ENCODE measurements around the gene HSPBP1. TPM values are rescaled to one million over a fixed set of nuclear protein-coding genes. Genes with fewer than 3 reads are reported as not detected.

HSPBP1 gene
- total RNA-seq, 1 experiment from 2014 or later = 63.0 TPM

DNA sequence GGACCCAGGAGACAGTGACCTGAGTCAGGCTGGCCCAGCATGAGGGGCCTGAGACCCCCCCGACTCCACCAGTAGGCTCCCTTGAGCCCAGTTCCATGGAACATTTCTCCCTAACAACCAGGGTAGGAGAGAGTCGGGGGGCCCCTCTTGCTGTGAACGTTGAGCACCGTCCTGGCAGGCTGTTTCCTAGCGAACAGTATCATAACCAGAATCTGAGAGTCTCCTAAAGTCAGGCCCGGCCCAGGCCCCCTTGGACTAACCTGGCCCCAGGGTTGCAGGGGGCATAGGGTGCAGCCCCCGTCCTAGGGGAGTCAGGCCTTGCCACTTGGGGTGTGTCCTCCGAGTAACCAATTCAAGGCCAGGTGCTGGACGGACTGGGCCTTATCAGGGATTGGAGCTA is 31.5 kb upstream of the HSPBP1 start (continued):
- TF ChIP-seq ZBTB33 (IDR thresholded peaks at IDR 0.05; ENCODE audit: extremely low read depth, insufficient replicate concordance, low read length) = no peak

- RAD21 ChIA-PET (ENCODE audit: low non-redundant PET in 1 of 2, low total read pairs in 2 of 2, uncharacterized antibody in 2 of 2, unreplicated experiment in 2 of 2) = no interaction called here
- H3K79me2 ChIP-seq (ENCODE audit: insufficient read depth, low read length) = no peaks in the 10 kb centered on the region
- no peak overlapping the region for H3K27ac ChIP-seq (ENCODE audit: low read depth, low read length)
- CTCF ChIA-PET = no interaction called here
- no TSS peak for BruUV-seq (replicated peaks)
- H3K4me1 ChIP-seq (ENCODE audit: control insufficient read depth in 1 of 2, insufficient read depth in 2 of 2, low read length in 2 of 2) = no peaks in the 10 kb centered on the region
- no peak overlapping the region for H3K9ac ChIP-seq (ENCODE audit: low read length)
- no peak overlapping the region for H2AFZ ChIP-seq (ENCODE audit: low read depth, low read length, poor library complexity, severe bottlenecking)
- ATAC-seq (no peak), DNase-seq (ENCODE audit: low read depth, low spot score) (no peak)
- no peaks in the 10 kb centered on the region for H4K20me1 ChIP-seq (ENCODE audit: insufficient read depth)
- no peaks in the 10 kb centered on the region for H3K9me2 ChIP-seq (ENCODE audit: insufficient read depth)
- H3K4me2 ChIP-seq (ENCODE audit: low read length) = no peak overlapping the region
- H3K4me3 ChIP-seq (replicated peaks in 1 of 2; ENCODE audit: low read depth in 1 of 2, low read length in 2 of 2) = no peak overlapping the region
- POLR2A ChIA-PET = no interaction called here
- intact Hi-C loops (cut with micrococcal nuclease) = no loop called here
- peaks cover 5 to 8% of the 10 kb centered on the region in 2 experiments; a peak in 3 of 4 replicates for H3K36me3 ChIP-seq (ENCODE audit: control insufficient read depth in 1 of 2, insufficient read depth in 2 of 2, low read length in 2 of 2)
- H3K9me3 ChIP-seq (ENCODE audit: control insufficient read depth in 1 of 2, insufficient read depth in 1 of 2, low read depth in 1 of 2, low read length in 2 of 2) = no peaks in the 10 kb centered on the region
- no peaks in the 10 kb centered on the region for H3K27me3 ChIP-seq (ENCODE audit: insufficient read depth, low read length)
- no peak for TF ChIP-seq SIN3A (IDR thresholded peaks at IDR 0.05; ENCODE audit: low read depth)
- TF ChIP-seq JUND (IDR thresholded peaks at IDR 0.05) = no peak
- TF ChIP-seq RAD21 (IDR thresholded peaks at IDR 0.05; ENCODE audit: low read depth) = no peak
- TF ChIP-seq SRF (IDR thresholded peaks at IDR 0.05; ENCODE audit: low read depth) = no peak
- TF ChIP-seq EZH2 (IDR thresholded peaks at IDR 0.05) = no peak
- TF ChIP-seq, protein P1, sequence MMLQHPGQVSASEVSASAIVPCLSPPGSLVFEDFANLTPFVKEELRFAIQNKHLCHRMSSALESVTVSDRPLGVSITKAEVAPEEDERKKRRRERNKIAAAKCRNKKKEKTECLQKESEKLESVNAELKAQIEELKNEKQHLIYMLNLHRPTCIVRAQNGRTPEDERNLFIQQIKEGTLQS (IDR thresholded peaks at IDR 0.05) = no peak
- TF ChIP-seq EGR1 (IDR thresholded peaks at IDR 0.05; ENCODE audit: low read depth) = no peak
- no peak for TF ChIP-seq ZFX (IDR thresholded peaks at IDR 0.05)
- TF ChIP-seq POLR2A (IDR thresholded peaks at IDR 0.05; ENCODE audit: borderline replicate concordance, extremely low read depth, insufficient read depth, insufficient read length) = no peak
- no peak for TF ChIP-seq ZBTB33 (IDR thresholded peaks at IDR 0.05; ENCODE audit: extremely low read depth, insufficient replicate concordance, low read length)
- TF ChIP-seq SP1 (IDR thresholded peaks at IDR 0.05; ENCODE audit: low read depth) = no peak
- no peak for TF ChIP-seq FOSL1 (IDR thresholded peaks at IDR 0.05; ENCODE audit: low read depth)
- TF ChIP-seq, protein P2, sequence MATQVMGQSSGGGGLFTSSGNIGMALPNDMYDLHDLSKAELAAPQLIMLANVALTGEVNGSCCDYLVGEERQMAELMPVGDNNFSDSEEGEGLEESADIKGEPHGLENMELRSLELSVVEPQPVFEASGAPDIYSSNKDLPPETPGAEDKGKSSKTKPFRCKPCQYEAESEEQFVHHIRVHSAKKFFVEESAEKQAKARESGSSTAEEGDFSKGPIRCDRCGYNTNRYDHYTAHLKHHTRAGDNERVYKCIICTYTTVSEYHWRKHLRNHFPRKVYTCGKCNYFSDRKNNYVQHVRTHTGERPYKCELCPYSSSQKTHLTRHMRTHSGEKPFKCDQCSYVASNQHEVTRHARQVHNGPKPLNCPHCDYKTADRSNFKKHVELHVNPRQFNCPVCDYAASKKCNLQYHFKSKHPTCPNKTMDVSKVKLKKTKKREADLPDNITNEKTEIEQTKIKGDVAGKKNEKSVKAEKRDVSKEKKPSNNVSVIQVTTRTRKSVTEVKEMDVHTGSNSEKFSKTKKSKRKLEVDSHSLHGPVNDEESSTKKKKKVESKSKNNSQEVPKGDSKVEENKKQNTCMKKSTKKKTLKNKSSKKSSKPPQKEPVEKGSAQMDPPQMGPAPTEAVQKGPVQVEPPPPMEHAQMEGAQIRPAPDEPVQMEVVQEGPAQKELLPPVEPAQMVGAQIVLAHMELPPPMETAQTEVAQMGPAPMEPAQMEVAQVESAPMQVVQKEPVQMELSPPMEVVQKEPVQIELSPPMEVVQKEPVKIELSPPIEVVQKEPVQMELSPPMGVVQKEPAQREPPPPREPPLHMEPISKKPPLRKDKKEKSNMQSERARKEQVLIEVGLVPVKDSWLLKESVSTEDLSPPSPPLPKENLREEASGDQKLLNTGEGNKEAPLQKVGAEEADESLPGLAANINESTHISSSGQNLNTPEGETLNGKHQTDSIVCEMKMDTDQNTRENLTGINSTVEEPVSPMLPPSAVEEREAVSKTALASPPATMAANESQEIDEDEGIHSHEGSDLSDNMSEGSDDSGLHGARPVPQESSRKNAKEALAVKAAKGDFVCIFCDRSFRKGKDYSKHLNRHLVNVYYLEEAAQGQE (IDR thresholded peaks at IDR 0.05; ENCODE audit: low read depth) = no peak
- TF ChIP-seq YY1 (IDR thresholded peaks at IDR 0.05; ENCODE audit: extremely low read depth, insufficient replicate concordance, low read depth, low read length) = no peak
- TF ChIP-seq CBX3 (IDR thresholded peaks at IDR 0.05; ENCODE audit: low read depth) = no peak
- TF ChIP-seq ZNF274 (IDR thresholded peaks at IDR 0.05; ENCODE audit: low read depth, low read length) = no peak
- TF ChIP-seq EZH2phosphoT487 (IDR thresholded peaks at IDR 0.05; ENCODE audit: borderline replicate concordance) = no peak
Measured at GRCh38 chr19:55310498-55310897, 30.6 kb upstream of the HSPBP1 start.
